ENCODE results near the gene OR1M1. TPM values are rescaled to one million over a fixed set of nuclear protein-coding genes. Genes with fewer than 3 reads are reported as not detected.
A peak's percentile ranks its signal among the peaks of the same experiment; 100 is the strongest.

Gene OR1M1
- total RNA-seq, 2 experiments from 2014 or later: not detected

GRCh38 chr19:9128171-9128570, 41.3 kb downstream of the OR1M1 start:
- peaks cover 2% of the 10 kb centered on the region for H3K4me1 ChIP-seq (ENCODE audit: insufficient read depth, low read length, poor library complexity, severe bottlenecking)
- no peak overlapping the region for H3K4me3 ChIP-seq (ENCODE audit: low read depth, low read length, poor library complexity, severe bottlenecking)
- ChIA-PET CTCF (ENCODE audit: unreplicated experiment) (no interaction called here), POLR2A (no interaction called here)
- no peak for DNase-seq (ENCODE audit: low spot score)
- H3K4me2 ChIP-seq (ENCODE audit: low read length): no peak overlapping the region
- no peaks in the 10 kb centered on the region for H3K9me2 ChIP-seq (ENCODE audit: insufficient read depth, low read length)
- no peak overlapping the region for H2AFZ ChIP-seq (ENCODE audit: low read length)
- H3K9me3 ChIP-seq (ENCODE audit: low read length): no peaks in the 10 kb centered on the region
- no peaks in the 10 kb centered on the region for H4K20me1 ChIP-seq (ENCODE audit: insufficient read depth, low read length)
- no peaks in the 10 kb centered on the region for H3K79me2 ChIP-seq (ENCODE audit: insufficient read depth, low read depth, low read length)
- BruUV-seq (replicated peaks): no TSS peak
- intact Hi-C loops (cut with micrococcal nuclease; ENCODE audit: unreplicated experiment): no loop called here
- no peaks in the 10 kb centered on the region for H3K36me3 ChIP-seq (ENCODE audit: insufficient read depth, low read length)
- H3K27ac ChIP-seq (ENCODE audit: low read depth, low read length, poor library complexity, severe bottlenecking): no peak overlapping the region
- no peak for TF ChIP-seq EZH2phosphoT487 (IDR thresholded peaks at IDR 0.05; ENCODE audit: borderline replicate concordance, low read depth, low read length)
- TF ChIP-seq, protein P1, sequence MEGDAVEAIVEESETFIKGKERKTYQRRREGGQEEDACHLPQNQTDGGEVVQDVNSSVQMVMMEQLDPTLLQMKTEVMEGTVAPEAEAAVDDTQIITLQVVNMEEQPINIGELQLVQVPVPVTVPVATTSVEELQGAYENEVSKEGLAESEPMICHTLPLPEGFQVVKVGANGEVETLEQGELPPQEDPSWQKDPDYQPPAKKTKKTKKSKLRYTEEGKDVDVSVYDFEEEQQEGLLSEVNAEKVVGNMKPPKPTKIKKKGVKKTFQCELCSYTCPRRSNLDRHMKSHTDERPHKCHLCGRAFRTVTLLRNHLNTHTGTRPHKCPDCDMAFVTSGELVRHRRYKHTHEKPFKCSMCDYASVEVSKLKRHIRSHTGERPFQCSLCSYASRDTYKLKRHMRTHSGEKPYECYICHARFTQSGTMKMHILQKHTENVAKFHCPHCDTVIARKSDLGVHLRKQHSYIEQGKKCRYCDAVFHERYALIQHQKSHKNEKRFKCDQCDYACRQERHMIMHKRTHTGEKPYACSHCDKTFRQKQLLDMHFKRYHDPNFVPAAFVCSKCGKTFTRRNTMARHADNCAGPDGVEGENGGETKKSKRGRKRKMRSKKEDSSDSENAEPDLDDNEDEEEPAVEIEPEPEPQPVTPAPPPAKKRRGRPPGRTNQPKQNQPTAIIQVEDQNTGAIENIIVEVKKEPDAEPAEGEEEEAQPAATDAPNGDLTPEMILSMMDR (conservative IDR thresholded peaks at IDR 0.05; ENCODE audit: low read length): no peak

GRCh38 chr19:9130965-9131364, 44.1 kb downstream of the OR1M1 start:
- intact Hi-C loops (cut with micrococcal nuclease; ENCODE audit: unreplicated experiment): loop anchor here (10.0 kb wide), 2 partner anchors 174 to 304 kb away; partner anchors contain the start of genes ZNF266 and ZNF699
- CTCF ChIA-PET (ENCODE audit: unreplicated experiment): no interaction called here
- Histone ChIP-seq H3K27ac (ENCODE audit: low read depth, low read length, poor library complexity, severe bottlenecking) (no peak overlapping the region), H3K9me3 (ENCODE audit: low read length) (no peaks in the 10 kb centered on the region), H3K4me2 (ENCODE audit: low read length) (0 out of 2 replicates have a peak overlapping the region, but pooled peaks have one; percentile 16), H3K36me3 (ENCODE audit: insufficient read depth, low read length) (no peaks in the 10 kb centered on the region), H3K4me1 (ENCODE audit: insufficient read depth, low read length, poor library complexity, severe bottlenecking) (peaks cover 2% of the 10 kb centered on the region), H3K4me3 (ENCODE audit: low read depth, low read length, poor library complexity, severe bottlenecking) (no peak overlapping the region), H3K9me2 (ENCODE audit: insufficient read depth, low read length) (no peaks in the 10 kb centered on the region), H3K79me2 (ENCODE audit: insufficient read depth, low read depth, low read length) (no peaks in the 10 kb centered on the region), H2AFZ (ENCODE audit: low read length) (no peak overlapping the region), H4K20me1 (ENCODE audit: insufficient read depth, low read length) (no peaks in the 10 kb centered on the region)
- POLR2A ChIA-PET: no interaction called here
- DNase-seq (ENCODE audit: low spot score): peak; percentile 26
- no TSS peak for BruUV-seq (replicated peaks)
- TF ChIP-seq, protein P1 (conservative IDR thresholded peaks at IDR 0.05; ENCODE audit: low read length): no peak
- TF ChIP-seq EZH2phosphoT487 (IDR thresholded peaks at IDR 0.05; ENCODE audit: borderline replicate concordance, low read depth, low read length): no peak

GRCh38 chr19:9132422-9132821, 45.6 kb downstream of the OR1M1 start:
- no peaks in the 10 kb centered on the region for H3K36me3 ChIP-seq (ENCODE audit: insufficient read depth, low read length)
- no peak overlapping the region for H3K27ac ChIP-seq (ENCODE audit: low read depth, low read length, poor library complexity, severe bottlenecking)
- POLR2A ChIA-PET: no interaction called here
- no peaks in the 10 kb centered on the region for H3K79me2 ChIP-seq (ENCODE audit: insufficient read depth, low read depth, low read length)
- no peak for TF ChIP-seq EZH2phosphoT487 (IDR thresholded peaks at IDR 0.05; ENCODE audit: borderline replicate concordance, low read depth, low read length)
- TF ChIP-seq, protein P1 (conservative IDR thresholded peaks at IDR 0.05; ENCODE audit: low read length): no peak
- no peak overlapping the region for H3K4me3 ChIP-seq (ENCODE audit: low read depth, low read length, poor library complexity, severe bottlenecking)
- no peaks in the 10 kb centered on the region for H4K20me1 ChIP-seq (ENCODE audit: insufficient read depth, low read length)
- no peaks in the 10 kb centered on the region for H3K9me2 ChIP-seq (ENCODE audit: insufficient read depth, low read length)
- no peak for DNase-seq (ENCODE audit: low spot score)
- no peak overlapping the region for H2AFZ ChIP-seq (ENCODE audit: low read length)
- no peaks in the 10 kb centered on the region for H3K9me3 ChIP-seq (ENCODE audit: low read length)
- intact Hi-C loops (cut with micrococcal nuclease; ENCODE audit: unreplicated experiment): loop anchor here (10.0 kb wide), 2 partner anchors 172 to 302 kb away; partner anchors contain the start of genes ZNF266 and ZNF699
- CTCF ChIA-PET (ENCODE audit: unreplicated experiment): interaction anchor here (0.6 kb wide), 1 partner anchor 14 kb away, joined by 3 read pairs; no protein-coding TSS in a partner anchor
- no peak overlapping the region for H3K4me2 ChIP-seq (ENCODE audit: low read length)
- H3K4me1 ChIP-seq (ENCODE audit: insufficient read depth, low read length, poor library complexity, severe bottlenecking): peaks cover 2% of the 10 kb centered on the region
- BruUV-seq (replicated peaks): no TSS peak
